Epithelial cell of prostate (primary cell): ENCODE measurements around the gene PRDM16.

Experiments
- DNase-seq: peaks from one replicate; pipeline ENCODE4 v3.0.0-alpha.2; 2011; ENCODE audit warnings: low read depth, low spot score
- H3K27ac ChIP-seq: fragments of 450-650 bp; 2 replicates; pipeline ENCODE4 v1.5.1; 2017; ENCODE audit warnings: mild to moderate bottlenecking

The PRDM16 gene

DNA sequence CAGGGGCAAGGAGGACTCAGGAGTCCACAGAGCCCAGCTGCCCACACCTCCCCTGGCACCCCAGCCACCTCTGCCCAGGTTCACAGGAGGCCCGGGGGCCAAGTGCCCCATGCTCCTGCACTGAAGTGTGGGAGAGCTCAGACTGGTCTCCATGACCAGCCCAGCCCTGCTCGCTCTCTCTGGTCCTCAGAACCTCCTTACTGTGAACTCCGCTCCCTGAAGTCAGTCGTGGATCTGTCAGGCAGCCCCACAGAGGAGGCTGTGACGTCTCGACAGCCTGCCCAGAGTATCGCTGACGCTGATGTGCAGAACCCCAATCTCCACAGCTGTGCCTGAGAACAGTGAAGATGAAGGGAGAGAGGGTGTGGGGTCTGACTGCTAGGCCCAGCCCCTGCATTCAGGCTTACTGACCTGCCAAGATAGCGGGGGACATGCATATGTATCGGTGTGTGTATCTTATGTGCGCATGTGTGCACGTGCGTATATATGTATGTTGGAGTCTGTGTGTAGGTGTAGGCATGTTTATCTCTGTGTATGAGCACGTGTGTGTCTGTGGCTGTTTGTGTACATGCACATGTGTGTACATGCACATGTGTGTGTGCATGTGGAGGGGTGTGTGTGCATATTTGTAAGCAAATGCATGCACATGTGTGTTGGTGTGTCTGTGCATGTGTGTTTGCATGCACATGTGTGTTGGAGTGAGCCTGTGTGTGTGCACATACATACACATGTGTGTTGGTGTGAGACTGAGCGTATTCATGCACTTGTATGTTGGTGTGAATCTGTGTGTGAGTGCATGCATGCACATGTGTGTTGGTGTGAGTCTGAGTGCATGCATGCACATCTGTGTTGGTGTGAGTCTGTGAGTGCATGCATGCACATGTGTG lies 267.0 kb downstream of the PRDM16 start:
- no peak overlapping the region for H3K27ac ChIP-seq
- DNase-seq: no peak

- DNase-seq: no peak
- no peak overlapping the region for H3K27ac ChIP-seq
Measured at GRCh38 chr1:3336641-3337630, 267.9 kb downstream of the PRDM16 start.

DNA sequence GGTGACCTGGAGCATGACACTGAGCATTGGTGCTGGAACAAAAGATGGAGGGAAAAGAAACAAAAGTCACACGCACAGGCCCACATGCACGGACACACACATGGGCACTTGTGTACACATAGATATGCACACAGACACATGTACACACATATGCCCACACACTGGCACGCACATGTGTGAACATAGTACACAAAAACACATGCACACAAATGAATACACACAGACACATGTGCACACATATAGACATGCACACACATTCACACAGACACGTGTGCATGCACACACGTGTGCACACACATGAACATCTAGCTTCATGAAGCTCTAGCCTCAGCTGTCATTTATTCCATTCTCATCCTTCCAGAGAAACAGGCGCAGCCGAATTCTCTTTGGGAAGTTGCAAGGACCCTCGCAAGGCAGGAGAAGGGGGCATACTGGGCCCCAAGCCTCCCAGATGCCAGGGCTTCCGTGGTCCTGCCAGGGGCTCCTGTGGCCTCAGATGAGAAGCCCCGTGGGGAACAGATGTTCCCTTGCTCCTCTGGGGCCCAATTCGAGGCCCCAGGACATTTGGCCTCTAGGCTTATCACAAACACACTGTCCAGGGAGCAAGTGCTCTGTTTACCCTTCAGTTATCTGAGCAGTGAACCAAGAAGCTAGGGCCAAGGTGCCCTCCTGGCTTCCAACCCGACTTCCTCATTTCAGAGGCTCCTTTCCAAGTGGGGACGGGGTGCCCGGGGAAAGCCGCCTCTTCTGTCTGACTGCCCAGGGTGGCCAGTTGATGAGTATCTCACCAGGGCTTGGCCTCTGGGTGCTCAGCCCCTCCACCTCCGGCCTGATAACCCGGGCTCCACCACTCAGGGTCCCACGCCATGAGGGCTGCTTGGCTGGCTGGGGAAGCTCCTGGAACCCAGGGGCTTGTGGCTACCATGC lies 269.1 kb downstream of the PRDM16 start:
- no peak for DNase-seq

DNA sequence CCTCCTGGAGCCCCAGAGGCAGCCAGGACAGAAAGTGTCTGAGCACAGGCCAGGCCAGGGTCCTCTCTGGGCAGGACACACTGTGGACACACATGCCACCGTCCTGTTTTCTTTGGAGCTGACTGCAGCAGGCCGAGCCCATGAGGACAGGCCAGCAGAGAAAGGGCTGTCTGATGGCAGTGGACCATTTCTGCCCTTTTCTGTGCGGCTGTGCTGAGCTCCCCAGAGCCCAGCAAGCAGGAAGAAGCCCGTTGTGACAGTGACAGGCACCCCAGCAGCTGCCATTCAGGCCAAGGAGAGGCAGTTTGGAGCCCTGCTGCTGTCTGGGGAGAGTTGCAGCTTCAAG lies 269.7 kb downstream of the PRDM16 start:
- no peak for DNase-seq
- H3K27ac ChIP-seq: no peak overlapping the region

More for the DNA sequence above, 269.1 kb downstream of the PRDM16 start:
- no peak overlapping the region for H3K27ac ChIP-seq

DNA sequence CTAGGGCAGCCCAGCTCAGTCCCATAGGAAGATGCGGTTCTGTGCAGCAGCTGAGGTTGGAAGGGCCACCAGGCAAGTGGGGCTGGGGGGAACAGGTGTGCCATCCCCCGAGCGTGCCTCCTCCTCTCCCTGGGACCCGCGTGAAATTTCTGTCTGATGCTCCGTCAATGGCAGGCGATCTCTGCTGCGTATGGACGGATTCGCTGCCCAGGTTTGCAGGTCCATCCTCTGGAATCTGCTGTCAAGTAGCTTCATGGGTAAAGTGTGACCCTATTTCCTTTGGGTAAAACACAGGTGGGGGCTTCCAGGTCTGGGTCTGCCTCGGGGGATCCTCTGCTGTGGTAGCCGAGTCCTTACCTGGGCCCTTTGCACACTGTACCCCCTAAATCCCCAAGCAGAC lies 270.9 kb downstream of the PRDM16 start:
- H3K27ac ChIP-seq: no peak overlapping the region

DNA sequence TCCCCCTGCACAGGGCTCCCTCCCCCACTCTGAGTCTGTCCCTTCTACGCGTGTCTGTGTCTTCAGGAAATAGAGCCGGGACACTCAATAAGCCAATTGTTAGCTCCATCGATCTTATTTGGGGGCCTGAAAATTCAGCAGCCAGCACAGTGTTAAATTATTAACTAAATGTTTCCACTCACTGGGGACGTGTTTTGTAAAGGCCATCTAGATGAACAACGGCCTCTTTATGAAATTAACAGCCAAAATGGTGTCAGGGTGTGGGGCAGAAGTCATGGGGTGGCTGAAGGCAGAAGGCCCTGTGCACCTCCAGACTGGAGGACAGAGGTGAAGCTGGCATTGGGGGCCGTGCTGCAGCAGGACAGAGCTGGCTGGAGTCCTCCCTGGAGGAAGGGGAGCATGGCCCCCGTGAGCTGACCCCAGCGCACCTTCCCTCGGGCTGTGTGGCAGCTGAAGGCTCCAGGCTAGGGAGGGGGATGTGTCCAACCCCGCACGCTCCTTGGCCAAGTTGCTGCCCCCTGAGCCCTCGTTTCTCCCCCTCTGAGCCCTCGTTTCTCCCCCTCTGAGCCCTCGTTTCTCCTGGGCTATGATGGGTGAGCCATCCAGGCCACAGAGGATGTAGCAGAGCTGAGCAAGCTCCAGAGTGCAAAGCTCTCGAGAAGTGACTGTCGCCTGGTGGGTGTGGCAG lies 271.7 kb downstream of the PRDM16 start:
- DNase-seq: no peak
- no peak overlapping the region for H3K27ac ChIP-seq

More for the DNA sequence above, 270.9 kb downstream of the PRDM16 start:
- DNase-seq: no peak

GRCh38 chr1:3341236-3341994 lies 272.4 kb downstream of the PRDM16 start:
- DNase-seq: no peak
- H3K27ac ChIP-seq: no peak overlapping the region

- no peak overlapping the region for H3K27ac ChIP-seq
Measured at GRCh38 chr1:3342960-3343359, 274.0 kb downstream of the PRDM16 start.

GRCh38 chr1:3344395-3344794 lies 275.4 kb downstream of the PRDM16 start:
- DNase-seq: no peak
- no peak overlapping the region for H3K27ac ChIP-seq

More at GRCh38 chr1:3342960-3343359, 274.0 kb downstream of the PRDM16 start:
- no peak for DNase-seq

- no peak for DNase-seq
- H3K27ac ChIP-seq: no peak overlapping the region
Measured at GRCh38 chr1:3345792-3346191, 276.8 kb downstream of the PRDM16 start.

DNA sequence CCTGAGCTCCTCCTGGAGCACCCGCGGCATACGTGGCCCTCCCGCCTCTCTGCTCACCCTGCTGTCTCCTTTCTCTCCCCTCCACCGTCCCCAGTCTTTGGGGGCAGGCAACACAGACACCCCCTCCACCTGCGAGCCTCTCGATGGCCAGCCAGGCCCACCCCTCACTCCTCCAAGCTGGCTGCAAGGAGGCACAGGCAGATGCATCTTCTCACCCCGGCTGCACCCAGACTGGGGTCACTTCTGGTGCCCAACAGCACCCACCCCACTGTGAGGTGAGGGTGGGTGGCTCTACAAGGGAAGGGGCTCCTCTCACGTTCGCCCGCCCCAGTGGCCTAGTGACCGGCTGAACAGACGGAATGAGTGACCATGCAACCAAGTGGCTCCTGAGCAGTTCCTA lies 277.5 kb downstream of the PRDM16 start:
- no peak overlapping the region for H3K27ac ChIP-seq

DNA sequence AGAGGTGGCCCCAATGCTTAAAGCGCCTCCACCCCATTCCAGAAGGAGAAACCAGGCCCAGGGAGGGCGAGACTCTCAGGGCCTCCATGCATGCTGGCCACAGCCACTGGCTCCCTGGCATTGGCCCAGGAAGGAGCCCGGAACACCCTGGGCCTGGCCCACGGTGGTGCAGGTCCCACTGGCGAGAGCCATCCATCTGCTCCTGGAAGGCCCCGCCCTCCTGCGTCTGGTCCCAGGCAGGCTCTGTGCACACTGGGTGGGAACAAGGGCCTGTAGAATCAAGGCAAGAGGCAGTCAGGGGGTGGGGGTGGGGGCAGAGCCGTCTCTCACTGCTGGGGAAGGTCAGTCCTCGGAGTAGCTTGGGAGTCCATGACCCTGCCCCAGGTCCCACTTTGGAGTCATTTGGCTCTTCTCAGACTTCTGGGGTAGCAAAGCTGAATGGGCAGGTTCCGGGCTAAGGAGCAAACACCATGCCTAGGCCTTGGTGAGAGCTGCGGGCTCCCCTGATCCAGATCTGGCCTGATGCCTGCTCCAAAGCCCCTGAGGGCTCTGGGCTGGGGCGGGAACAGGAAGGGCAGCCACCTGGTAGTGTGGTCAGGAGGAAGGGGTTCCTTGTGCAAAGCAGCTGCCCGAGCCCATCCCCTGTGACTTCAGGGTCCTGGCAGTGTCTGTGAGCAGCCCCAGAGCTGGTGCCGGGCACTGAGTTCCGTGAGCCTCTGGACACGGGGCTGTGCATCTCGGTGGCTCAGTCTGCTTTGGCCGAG lies 278.4 kb downstream of the PRDM16 start:
- DNase-seq: no peak
- no peak overlapping the region for H3K27ac ChIP-seq

More for the DNA sequence above, 277.5 kb downstream of the PRDM16 start:
- no peak for DNase-seq

- no peak overlapping the region for H3K27ac ChIP-seq
Measured at GRCh38 chr1:3348196-3348865, 279.3 kb downstream of the PRDM16 start.

DNA sequence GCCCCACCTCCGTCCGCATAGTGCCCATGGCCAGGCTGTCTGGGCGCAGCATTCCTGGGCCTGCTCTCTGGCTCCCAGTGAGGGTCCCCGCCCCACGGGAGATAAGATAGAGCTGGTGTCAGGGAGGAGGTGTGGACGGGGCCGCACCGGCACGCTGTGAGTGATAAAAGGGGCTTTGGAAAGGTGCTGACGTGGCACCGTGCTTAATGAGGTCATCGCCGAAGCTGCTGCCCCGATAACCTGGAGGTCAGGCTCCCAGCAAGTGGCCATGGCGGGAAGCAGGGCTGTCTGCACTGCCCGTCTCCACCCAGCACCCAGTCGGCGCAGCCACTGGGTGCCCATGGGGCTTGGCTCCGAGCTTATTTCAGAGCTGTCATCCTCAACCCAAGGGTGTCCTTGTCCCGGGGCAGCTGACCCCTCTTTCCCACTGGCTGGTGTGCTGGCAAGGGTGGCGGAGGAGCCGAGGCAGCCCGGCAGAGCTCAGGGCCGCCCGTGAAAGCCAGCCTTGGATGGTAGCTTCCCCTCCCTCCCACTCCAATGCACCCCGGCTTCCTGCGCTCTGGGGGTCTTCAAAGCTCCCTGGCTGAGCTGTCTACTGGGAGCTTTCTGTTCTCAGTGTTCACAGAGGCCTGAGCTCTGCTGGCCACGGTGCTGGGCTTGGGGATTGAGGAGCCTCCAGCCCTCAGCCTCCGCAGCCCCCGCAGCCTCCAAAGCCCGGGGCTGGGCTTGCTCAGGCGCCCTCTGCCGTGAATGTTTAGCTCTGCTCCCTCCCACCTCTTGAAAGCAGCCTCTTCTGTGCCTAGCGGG lies 280.4 kb downstream of the PRDM16 start:
- H3K27ac ChIP-seq: no peak overlapping the region
- no peak for DNase-seq

More at GRCh38 chr1:3348196-3348865, 279.3 kb downstream of the PRDM16 start:
- DNase-seq: no peak

GRCh38 chr1:3349968-3350299 lies 280.9 kb downstream of the PRDM16 start:
- DNase-seq: no peak
- no peak overlapping the region for H3K27ac ChIP-seq

DNA sequence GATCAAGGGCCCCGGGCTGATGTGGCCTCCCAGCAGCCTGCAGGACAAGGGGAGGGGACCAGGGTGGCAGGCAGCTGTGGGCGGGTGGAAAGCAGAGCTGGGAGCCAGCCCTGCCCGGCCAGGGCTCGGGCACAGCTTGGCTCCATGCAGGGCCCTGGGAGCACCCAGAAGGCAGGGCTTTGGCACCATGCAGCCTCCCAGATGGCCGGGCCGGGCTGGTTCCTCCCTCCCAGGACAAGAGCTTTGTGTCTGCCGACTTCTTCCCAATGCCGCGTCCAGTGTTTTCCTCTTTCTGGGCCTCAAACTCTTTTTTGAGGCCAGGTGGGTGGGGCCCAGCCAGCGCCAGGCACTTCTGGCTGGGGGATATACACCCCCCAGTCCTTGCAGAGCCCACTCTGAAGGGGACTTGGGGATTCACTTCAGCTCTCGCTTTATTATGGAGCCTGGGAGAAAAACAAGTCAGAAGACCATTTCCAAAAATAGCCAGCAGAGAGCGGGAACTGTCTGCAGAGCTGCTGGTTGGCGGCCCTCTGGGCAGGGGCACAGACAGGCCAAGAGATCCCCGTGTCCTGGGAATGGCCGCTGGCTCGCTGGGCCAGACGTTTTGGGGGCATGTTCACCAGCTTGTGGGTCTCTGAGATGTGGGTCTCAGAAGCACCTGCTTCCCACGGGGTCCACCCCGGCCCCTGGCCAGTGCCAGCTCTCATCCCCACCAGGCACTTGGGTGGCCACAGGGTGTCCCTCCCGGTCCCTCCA lies 281.7 kb downstream of the PRDM16 start:
- no peak for DNase-seq
- H3K27ac ChIP-seq: no peak overlapping the region
